GM19468 (cell line): Measurements from ENCODE around the gene PRH1.

ENCODE experiments used
- ATAC-seq: cut with Tn5 transposase; IDR thresholded peaks from one replicate; pipeline ENCODE4 v1.9.1; 2021; ENCODE audit warnings: mild to moderate bottlenecking, moderate library complexity, moderate number of reproducible peaks; ENCODE audit not compliant: unreplicated experiment; ENCODE audit errors: extremely low read depth

Gene PRH1

DNA sequence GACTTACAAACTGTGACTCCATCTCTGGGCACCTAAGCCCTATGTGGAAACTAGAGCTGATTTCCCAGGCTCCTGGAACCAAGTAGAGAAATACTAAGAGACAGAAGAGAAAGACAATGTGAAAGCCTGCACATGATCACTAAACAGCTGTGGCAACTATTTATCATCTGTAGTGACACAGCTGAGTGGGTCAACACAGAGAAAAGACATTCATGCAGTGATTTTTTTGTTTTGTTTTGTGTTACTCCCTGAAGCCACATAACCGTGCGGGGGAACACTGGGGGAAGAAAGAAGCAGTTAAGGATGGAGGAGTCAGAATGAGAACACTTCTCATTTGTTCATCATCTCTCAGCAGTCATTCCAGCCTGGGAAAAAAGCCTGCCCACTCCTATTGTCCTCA is 36.3 kb downstream of the PRH1 start:
- no peak for ATAC-seq

DNA sequence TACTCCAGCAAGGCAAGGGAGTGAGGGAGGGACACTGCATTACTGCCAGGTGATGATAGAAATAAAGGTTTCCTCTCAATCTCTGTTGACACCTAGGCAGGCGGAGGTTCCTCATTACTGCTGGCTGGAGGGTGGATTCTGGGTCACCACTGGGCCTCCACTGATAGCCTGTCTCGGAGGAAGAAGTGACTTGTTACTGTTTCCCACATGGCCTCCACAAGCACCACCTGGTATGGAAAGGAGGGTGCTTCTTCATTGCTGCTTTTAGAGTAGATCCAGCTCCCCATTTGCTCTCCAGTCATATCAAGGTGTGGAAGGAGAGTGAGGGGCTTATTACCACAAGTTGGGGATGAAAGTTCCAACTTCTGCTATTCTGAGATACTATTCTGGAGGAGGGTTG is 41.2 kb downstream of the PRH1 start:
- ATAC-seq = no peak

GRCh38 chr12:10838461-10838860 is 45.6 kb downstream of the PRH1 start:
- no peak for ATAC-seq
